ENCODE measurements around the gene FNTB. TPM values are rescaled to one million over a fixed set of nuclear protein-coding genes. Genes with fewer than 3 reads are reported as not detected.

FNTB gene
- total RNA-seq, 4 donors from 2014 or later, result 40.6 to 44.6 (median 43.2) TPM

DNA sequence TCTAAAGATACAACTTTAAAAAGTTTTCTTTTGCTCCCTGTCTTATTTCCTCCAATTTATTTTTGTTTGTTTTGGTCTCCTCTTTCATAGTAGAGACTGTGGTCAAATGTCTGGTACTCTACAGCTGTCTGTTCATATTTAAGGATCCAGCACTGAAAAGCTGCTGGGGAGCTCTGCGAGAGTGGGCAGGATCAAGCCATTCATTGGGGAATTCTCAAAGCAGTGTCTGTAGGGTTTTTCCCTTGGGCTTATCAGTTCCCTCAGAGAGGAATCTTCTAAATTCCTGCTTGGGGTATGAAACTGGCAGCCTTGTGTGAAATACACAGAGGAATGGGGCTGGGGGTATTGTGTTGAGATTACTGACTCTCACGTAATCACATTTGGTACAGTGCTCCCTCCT lies 52.3 kb downstream of the FNTB start:
- Histone ChIP-seq H3K27ac (no peak overlapping the region), H3K27me3 (no peaks in the 10 kb centered on the region), H3K9me3 (no peaks in the 10 kb centered on the region), H3K4me1 (peaks cover 11% of the 10 kb centered on the region), H3K36me3 (peaks cover 32% of the 10 kb centered on the region), H3K4me3 (no peak overlapping the region)
- 94% methylated on average over 2 of the region's 2 CpGs for WGBS
- DNase-seq (ENCODE audit: low spot score in 2 of 2), result no peak
- no peak for TF ChIP-seq POLR2A (IDR thresholded peaks at IDR 0.05)
- TF ChIP-seq POLR2AphosphoS5 (IDR thresholded peaks at IDR 0.05), result no peak
- TF ChIP-seq CTCF (IDR thresholded peaks at IDR 0.05), result no peak
- no peak for TF ChIP-seq EP300 (IDR thresholded peaks at IDR 0.05)

- Histone ChIP-seq H3K27me3 (no peaks in the 10 kb centered on the region), H3K4me1 (no peaks in the 10 kb centered on the region), H3K36me3 (peaks cover 48% of the 10 kb centered on the region), H3K27ac (no peak overlapping the region), H3K9me3 (no peaks in the 10 kb centered on the region), H3K4me3 (no peak overlapping the region)
- no peak for DNase-seq (ENCODE audit: low spot score in 2 of 2)
- TF ChIP-seq CTCF (IDR thresholded peaks at IDR 0.05) (no peak), POLR2AphosphoS5 (IDR thresholded peaks at IDR 0.05) (no peak), POLR2A (IDR thresholded peaks at IDR 0.05) (no peak), EP300 (IDR thresholded peaks at IDR 0.05) (no peak)
- WGBS, result 94% methylated on average over 9 of the region's 9 CpGs
Measured at GRCh38 chr14:65040666-65041433, 54.2 kb downstream of the FNTB start.

DNA sequence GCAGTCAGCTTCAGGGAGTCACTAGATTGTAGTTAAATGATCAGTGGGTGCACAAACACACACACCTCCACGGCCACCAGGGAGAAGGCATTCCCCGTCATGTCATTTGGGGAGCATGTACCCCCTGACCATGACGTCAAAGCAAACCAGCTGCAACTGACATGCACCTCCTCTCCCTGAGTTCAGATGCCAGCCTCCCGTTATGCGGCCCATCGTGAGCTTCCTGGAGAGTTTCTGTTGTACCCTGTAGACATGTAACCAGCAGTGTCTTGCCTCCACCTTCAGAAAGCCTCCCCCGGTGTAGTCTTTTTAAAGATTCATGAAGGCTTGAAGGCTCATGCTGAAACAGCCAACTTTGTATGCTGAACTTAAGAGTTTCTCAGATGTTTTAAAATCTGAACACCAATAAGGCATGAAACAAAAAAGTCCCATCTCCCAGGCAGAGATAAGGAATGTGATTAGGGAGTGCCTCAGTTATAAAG lies 54.8 kb downstream of the FNTB start:
- 98% methylated on average over 6 of the region's 7 CpGs for WGBS
- no peaks in the 10 kb centered on the region for H3K9me3 ChIP-seq
- no peak for TF ChIP-seq POLR2AphosphoS5 (IDR thresholded peaks at IDR 0.05)
- TF ChIP-seq EP300 (IDR thresholded peaks at IDR 0.05), result no peak
- TF ChIP-seq POLR2A (IDR thresholded peaks at IDR 0.05), result no peak
- no peak for TF ChIP-seq CTCF (IDR thresholded peaks at IDR 0.05)
- H3K4me3 ChIP-seq, result no peak overlapping the region
- DNase-seq (ENCODE audit: low spot score in 2 of 2), result no peak
- H3K27me3 ChIP-seq, result no peaks in the 10 kb centered on the region
- no peaks in the 10 kb centered on the region for H3K4me1 ChIP-seq
- peaks cover 53% of the 10 kb centered on the region for H3K36me3 ChIP-seq
- H3K27ac ChIP-seq, result no peak overlapping the region

DNA sequence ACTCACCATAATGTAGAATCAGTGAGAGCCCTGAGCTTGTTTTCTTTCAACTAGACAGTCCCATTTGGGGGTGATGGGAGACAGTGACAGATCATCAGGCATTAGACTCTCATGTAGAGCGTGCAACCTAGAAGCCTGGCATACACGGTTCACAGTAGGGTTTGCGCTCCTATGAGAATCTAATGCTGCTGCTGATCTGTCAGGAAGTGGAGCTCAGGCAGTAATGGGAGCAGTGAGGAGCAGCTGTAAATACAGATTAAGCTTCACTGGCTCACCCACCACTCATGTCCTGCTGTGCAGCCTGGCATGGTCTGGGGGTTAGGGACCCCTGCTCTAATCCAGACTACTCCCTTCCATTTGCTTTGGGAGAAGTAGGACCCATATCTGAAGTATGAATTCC lies 55.6 kb downstream of the FNTB start:
- Histone ChIP-seq H3K27ac (no peak overlapping the region), H3K36me3 (peaks cover 53% of the 10 kb centered on the region), H3K4me3 (no peak overlapping the region), H3K9me3 (no peaks in the 10 kb centered on the region), H3K4me1 (peaks cover 5% of the 10 kb centered on the region), H3K27me3 (no peaks in the 10 kb centered on the region)
- 90% methylated on average over 3 of the region's 3 CpGs for WGBS
- no peak for DNase-seq (ENCODE audit: low spot score in 2 of 2)
- TF ChIP-seq EP300 (IDR thresholded peaks at IDR 0.05) (no peak), POLR2A (IDR thresholded peaks at IDR 0.05) (no peak), POLR2AphosphoS5 (IDR thresholded peaks at IDR 0.05) (no peak), CTCF (IDR thresholded peaks at IDR 0.05) (no peak)

- Histone ChIP-seq H3K27ac (no peak overlapping the region), H3K36me3 (peaks cover 53% of the 10 kb centered on the region), H3K4me3 (no peak overlapping the region), H3K4me1 (peaks cover 10% of the 10 kb centered on the region), H3K9me3 (no peaks in the 10 kb centered on the region), H3K27me3 (no peaks in the 10 kb centered on the region)
- TF ChIP-seq POLR2AphosphoS5 (IDR thresholded peaks at IDR 0.05) (no peak), CTCF (IDR thresholded peaks at IDR 0.05) (no peak), EP300 (IDR thresholded peaks at IDR 0.05) (no peak), POLR2A (IDR thresholded peaks at IDR 0.05) (no peak)
- WGBS, result 75% methylated on average over 8 of the region's 8 CpGs
- no peak for DNase-seq (ENCODE audit: low spot score in 2 of 2)
Measured at GRCh38 chr14:65042731-65043372, 56.2 kb downstream of the FNTB start.

All from suprapubic skin (tissue), 4 donors.